ENCODE measurements around the gene PDXK. TPM values are rescaled to one million over a fixed set of nuclear protein-coding genes. Genes with fewer than 3 reads are reported as not detected.

Gene PDXK
- polyA plus RNA-seq, 1 of the 3 experiments (the other 2 are of a cell fraction): 85.7 TPM

- CTCF ChIA-PET: no interaction called here
- no peak for DNase-seq
- H3K27ac ChIP-seq (ENCODE audit: low read depth in 2 of 2, low read length in 1 of 2): no peak overlapping the region
- peaks cover 44 to 81% of the 10 kb centered on the region in 2 experiments for H3K36me3 ChIP-seq (replicated peaks in 1 of 2; ENCODE audit: control insufficient read depth in 1 of 2, insufficient read depth in 2 of 2, low read length in 1 of 2)
- no peaks in the 10 kb centered on the region for H3F3A ChIP-seq (replicated peaks; ENCODE audit: insufficient read depth)
- no peaks in the 10 kb centered on the region for H4K20me1 ChIP-seq (ENCODE audit: insufficient read depth)
- no peaks in the 10 kb centered on the region for H3K9me3 ChIP-seq
- H2AFZ ChIP-seq (ENCODE audit: low read depth): no peak overlapping the region
- H3K9ac ChIP-seq: no peak overlapping the region
- no peaks in the 10 kb centered on the region for H3K4me1 ChIP-seq (ENCODE audit: control insufficient read depth in 1 of 2, insufficient read depth in 2 of 2, low read depth in 1 of 2, low read length in 1 of 2)
- POLR2A ChIA-PET: interaction anchor here (0.6 kb wide), 1 partner anchor 568 kb away, joined by 4 read pairs; no protein-coding TSS in a partner anchor
- 96% methylated on average over 22 of the region's 27 CpGs for WGBS (ENCODE audit: low lambda C conversion rate)
- TF ChIP-seq FOXM1 (IDR thresholded peaks at IDR 0.05; ENCODE audit: low read depth) (no peak), NFIC (IDR thresholded peaks at IDR 0.05; ENCODE audit: borderline replicate concordance) (no peak), TEAD4 (IDR thresholded peaks at IDR 0.05; ENCODE audit: borderline replicate concordance, insufficient read depth) (no peak), GABPA (IDR thresholded peaks at IDR 0.05; ENCODE audit: low read depth) (no peak), RFX5 (IDR thresholded peaks at IDR 0.05; ENCODE audit: low read length) (no peak), EP300 (IDR thresholded peaks at IDR 0.05; ENCODE audit: borderline replicate concordance in 1 of 2, low read depth in 1 of 2, low read length in 1 of 2) (no peak), RXRA (IDR thresholded peaks at IDR 0.05; ENCODE audit: borderline replicate concordance, low read depth) (no peak), JUND (IDR thresholded peaks at IDR 0.05) (no peak), EZH2phosphoT487 (IDR thresholded peaks at IDR 0.05; ENCODE audit: borderline replicate concordance, low read depth) (no peak), GATA2 (CRISPR knock-in tag; IDR thresholded peaks at IDR 0.05) (no peak)
- no peak overlapping the region for H3K4me2 ChIP-seq
- no peak overlapping the region for H3K4me3 ChIP-seq (ENCODE audit: low read depth in 2 of 2, low read length in 1 of 2)
- H3K27me3 ChIP-seq (ENCODE audit: insufficient read depth): no peaks in the 10 kb centered on the region
- no peaks in the 10 kb centered on the region for H3K9me2 ChIP-seq
- H3K79me2 ChIP-seq (ENCODE audit: insufficient read depth): no peaks in the 10 kb centered on the region
Measured at GRCh38 chr21:43687566-43688399, 31.1 kb upstream of the PDXK start.

GRCh38 chr21:43688906-43689305, 30.0 kb upstream of the PDXK start:
- H3K36me3 ChIP-seq (replicated peaks in 1 of 2; ENCODE audit: control insufficient read depth in 1 of 2, insufficient read depth in 2 of 2, low read length in 1 of 2): peaks cover 35 to 83% of the 10 kb centered on the region in 2 experiments
- no peak overlapping the region for H3K9ac ChIP-seq
- H3K27ac ChIP-seq (ENCODE audit: low read depth in 2 of 2, low read length in 1 of 2): no peak overlapping the region
- H3K4me2 ChIP-seq: no peak overlapping the region
- H3K4me3 ChIP-seq (ENCODE audit: low read depth in 2 of 2, low read length in 1 of 2): no peak overlapping the region
- H3K9me3 ChIP-seq: no peaks in the 10 kb centered on the region
- ChIA-PET CTCF (no interaction called here), POLR2A (no interaction called here)
- H4K20me1 ChIP-seq (ENCODE audit: insufficient read depth): no peaks in the 10 kb centered on the region
- H3F3A ChIP-seq (replicated peaks; ENCODE audit: insufficient read depth): no peaks in the 10 kb centered on the region
- DNase-seq: no peak
- no peaks in the 10 kb centered on the region for H3K79me2 ChIP-seq (ENCODE audit: insufficient read depth)
- 98% methylated on average over 10 of the region's 12 CpGs for WGBS (ENCODE audit: low lambda C conversion rate)
- H3K9me2 ChIP-seq: no peaks in the 10 kb centered on the region
- TF ChIP-seq USF1 (IDR thresholded peaks at IDR 0.05; ENCODE audit: borderline replicate concordance, low read depth): no peak
- TF ChIP-seq USF2 (IDR thresholded peaks at IDR 0.05; ENCODE audit: borderline replicate concordance, low read depth, low read length): no peak
- TF ChIP-seq RCOR1 (IDR thresholded peaks at IDR 0.05; ENCODE audit: low read length): no peak
- TF ChIP-seq REST (IDR thresholded peaks at IDR 0.05; ENCODE audit: low read depth, low read length): no peak
- no peak for TF ChIP-seq GABPA (IDR thresholded peaks at IDR 0.05; ENCODE audit: low read depth)
- no peak for TF ChIP-seq GATA2 (CRISPR knock-in tag; IDR thresholded peaks at IDR 0.05)
- no peak for TF ChIP-seq FOXM1 (IDR thresholded peaks at IDR 0.05; ENCODE audit: low read depth)
- no peak for TF ChIP-seq ELF1 (IDR thresholded peaks at IDR 0.05)
- no peaks in the 10 kb centered on the region for H3K27me3 ChIP-seq (ENCODE audit: insufficient read depth)
- no peaks in the 10 kb centered on the region for H3K4me1 ChIP-seq (ENCODE audit: control insufficient read depth in 1 of 2, insufficient read depth in 2 of 2, low read depth in 1 of 2, low read length in 1 of 2)
- H2AFZ ChIP-seq (ENCODE audit: low read depth): no peak overlapping the region

All from SK-N-SH (cell line).